Astrocyte of the cerebellum (primary cell): ENCODE measurements around the gene ACOT7.

Source experiments
- DNase-seq: peaks from one replicate; pipeline ENCODE4 v3.0.0-alpha.2; 2011; ENCODE audit warnings: low read depth
- H3K4me3 ChIP-seq: 2 replicates; pipeline ENCODE4 v1.5.1; 2011; ENCODE audit warnings: mild to moderate bottlenecking, low read depth, low read length, moderate library complexity
- in situ Hi-C: cut with HindIII; loops from 2 replicates; pipeline ENCODE4 v1.10.0; 2017; ENCODE audit warnings: low sequenced_read_pairs
- TF ChIP-seq, protein P1 (sequence below): IDR thresholded peaks from 2 replicates; pipeline ENCODE4 v1.5.1; 2012; ENCODE audit warnings: low read length, low read depth, moderate library complexity, mild to moderate bottlenecking; ENCODE audit errors: missing control alignments

ACOT7 gene

DNA sequence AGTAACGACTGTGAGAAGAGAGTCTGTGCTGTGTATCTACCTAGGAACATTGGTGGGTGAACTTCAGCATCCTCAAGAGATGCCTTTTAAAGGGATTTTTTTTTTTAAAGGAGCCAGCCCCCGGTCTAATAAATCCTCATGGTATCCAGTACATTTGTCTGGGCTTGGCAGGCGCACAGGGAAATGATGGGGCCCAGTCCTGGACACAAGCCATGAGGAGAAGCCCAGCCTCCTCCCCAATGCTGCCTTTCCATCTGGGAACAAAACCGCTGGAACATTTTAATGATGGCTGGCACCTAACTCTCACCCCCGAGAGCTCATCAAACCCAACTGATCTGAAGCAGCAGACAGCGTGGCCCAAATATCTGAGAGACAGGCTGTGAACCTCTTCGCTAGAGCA is 64.2 kb downstream of the ACOT7 start:
- no peak overlapping the region for H3K4me3 ChIP-seq
- in situ Hi-C loops, result no loop called here
- no peak for DNase-seq
- TF ChIP-seq, protein P1, sequence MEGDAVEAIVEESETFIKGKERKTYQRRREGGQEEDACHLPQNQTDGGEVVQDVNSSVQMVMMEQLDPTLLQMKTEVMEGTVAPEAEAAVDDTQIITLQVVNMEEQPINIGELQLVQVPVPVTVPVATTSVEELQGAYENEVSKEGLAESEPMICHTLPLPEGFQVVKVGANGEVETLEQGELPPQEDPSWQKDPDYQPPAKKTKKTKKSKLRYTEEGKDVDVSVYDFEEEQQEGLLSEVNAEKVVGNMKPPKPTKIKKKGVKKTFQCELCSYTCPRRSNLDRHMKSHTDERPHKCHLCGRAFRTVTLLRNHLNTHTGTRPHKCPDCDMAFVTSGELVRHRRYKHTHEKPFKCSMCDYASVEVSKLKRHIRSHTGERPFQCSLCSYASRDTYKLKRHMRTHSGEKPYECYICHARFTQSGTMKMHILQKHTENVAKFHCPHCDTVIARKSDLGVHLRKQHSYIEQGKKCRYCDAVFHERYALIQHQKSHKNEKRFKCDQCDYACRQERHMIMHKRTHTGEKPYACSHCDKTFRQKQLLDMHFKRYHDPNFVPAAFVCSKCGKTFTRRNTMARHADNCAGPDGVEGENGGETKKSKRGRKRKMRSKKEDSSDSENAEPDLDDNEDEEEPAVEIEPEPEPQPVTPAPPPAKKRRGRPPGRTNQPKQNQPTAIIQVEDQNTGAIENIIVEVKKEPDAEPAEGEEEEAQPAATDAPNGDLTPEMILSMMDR, result no peak

DNA sequence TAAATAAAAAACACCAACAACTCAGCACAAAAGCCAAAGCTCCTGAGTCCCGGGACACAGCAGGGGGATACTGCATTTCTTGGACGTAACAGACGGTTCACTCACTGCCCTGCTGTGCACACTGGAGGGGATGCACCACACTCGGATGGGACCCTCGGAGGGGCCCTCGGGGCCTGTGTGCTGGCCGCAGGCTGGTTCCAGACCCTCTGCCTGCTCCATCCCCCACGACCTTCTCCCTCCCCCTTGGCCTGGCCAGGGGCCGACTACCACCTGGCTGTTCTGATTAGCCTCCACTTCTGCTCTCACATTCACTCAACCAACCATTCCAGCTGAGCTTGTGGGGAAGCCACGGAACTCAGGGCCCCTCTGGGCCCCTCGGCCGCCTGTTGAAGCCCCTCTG is 64.9 kb downstream of the ACOT7 start:
- in situ Hi-C loops, result no loop called here
- no peak for DNase-seq
- no peak overlapping the region for H3K4me3 ChIP-seq
- TF ChIP-seq, protein P1, result no peak

DNA sequence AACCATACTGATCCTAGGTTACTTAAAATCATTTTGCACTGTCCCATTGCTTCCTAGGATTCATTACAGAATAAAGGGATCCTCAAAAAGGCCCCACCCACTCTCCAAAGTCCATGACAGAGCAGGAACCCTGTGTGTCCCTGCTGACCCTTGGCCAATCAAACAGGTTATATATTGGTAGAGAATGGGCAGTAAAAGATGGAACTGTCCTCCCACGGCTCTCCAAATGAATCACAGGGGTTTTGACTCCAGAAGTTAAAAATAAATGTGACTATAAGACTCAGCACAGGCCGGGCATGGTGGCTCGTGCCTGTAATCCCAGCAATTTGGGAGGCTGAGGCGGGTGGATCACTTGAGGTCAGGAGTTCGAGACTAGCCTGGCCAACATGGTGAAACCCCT is 65.5 kb downstream of the ACOT7 start:
- no peak overlapping the region for H3K4me3 ChIP-seq
- no peak for DNase-seq
- TF ChIP-seq, protein P1, result no peak
- in situ Hi-C loops, result no loop called here

DNA sequence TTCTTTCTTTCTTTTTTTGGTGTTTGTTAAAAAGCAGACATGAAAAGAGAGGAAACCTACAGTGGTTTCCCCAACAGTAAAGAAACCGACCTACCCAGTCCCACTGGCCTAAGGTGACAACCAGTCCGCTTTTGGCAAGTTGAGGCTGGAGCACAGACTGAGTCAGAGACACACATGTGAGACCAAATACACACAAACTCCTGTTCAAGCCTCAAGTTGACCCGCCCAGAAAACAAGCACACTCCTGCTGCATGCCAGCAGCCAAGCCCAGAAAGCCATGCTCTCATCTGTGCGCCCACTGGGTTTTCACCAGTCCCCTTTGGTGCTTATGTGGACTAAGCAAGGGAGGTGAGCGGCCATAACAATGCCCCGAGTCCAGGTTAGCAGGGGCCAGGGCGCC is 68.1 kb downstream of the ACOT7 start:
- no peak overlapping the region for H3K4me3 ChIP-seq
- in situ Hi-C loops, result no loop called here
- TF ChIP-seq, protein P1, result no peak
- DNase-seq, result no peak

DNA sequence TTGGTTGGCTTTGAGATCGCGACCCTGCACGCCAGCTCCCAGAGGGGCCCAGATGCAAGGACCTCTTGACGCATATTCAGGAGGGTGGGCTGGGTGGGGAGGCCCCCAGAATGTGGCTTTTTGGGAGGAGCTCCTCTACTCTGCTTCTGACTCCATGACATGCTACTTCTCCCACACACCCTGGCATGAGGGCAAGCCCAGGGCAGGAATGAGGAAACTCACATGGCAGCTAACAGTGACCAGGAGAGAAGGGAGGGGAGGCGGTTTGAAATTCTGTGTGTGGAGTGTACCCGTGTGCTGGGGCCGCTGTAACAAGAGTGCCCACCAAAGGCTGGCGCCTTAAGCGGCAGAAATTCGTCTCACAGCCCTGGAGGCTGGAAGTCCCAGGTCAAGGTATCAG is 71.4 kb downstream of the ACOT7 start:
- in situ Hi-C loops, result no loop called here
- H3K4me3 ChIP-seq, result no peak overlapping the region
- TF ChIP-seq, protein P1, result no peak
- DNase-seq, result no peak

DNA sequence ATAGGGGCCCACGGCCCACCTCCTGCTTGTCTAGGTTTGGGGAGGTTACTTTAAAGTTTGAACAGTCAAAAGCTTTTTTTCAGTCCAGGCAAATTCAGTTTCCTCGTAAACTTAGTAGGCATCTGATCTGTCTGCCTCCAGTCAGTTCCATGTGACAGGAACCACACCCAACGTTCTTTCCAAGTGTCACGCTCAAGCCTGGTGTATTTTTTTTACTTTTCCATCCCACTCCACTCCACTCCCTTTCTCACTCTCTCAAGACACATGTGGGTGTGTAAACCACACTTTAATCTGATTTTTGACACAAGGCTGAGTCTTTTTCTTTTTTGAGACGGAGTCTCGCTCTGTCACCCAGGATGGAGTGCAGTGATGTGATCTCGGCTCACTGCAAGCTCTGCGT is 72.4 kb downstream of the ACOT7 start:
- TF ChIP-seq, protein P1, result no peak
- in situ Hi-C loops, result no loop called here
- no peak for DNase-seq
- no peak overlapping the region for H3K4me3 ChIP-seq

DNA sequence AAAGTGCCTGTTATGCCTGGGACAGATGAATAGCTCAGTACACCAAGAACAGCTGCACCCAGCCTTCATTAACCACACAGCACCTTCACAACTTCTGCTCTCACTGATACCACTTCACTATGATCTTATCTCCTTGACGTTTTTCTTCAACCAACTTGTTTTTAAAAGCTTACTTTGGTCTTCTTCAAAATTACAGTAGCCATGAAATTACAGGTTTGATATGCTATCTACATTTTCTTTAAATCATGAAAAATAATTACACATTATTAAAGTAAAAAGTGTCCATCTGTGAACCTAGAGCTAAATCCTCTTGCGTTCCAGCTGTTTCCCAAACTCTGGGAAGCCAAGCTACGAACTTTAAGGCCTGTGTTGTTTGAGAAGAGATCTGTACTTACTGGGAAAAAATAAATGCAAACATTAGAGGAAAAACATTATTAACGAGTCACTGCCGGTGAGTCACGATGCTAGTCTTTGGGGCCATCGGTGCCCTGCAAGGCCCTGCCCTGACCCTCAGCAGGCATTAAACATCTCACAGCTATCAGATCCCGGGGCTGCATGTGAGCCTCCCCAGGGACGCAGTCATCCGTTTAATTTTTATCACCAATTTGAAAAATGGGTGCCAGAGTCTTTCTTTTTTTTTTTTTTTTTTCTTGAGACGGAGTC is 76.3 kb downstream of the ACOT7 start:
- TF ChIP-seq, protein P1, result no peak
- H3K4me3 ChIP-seq, result no peak overlapping the region
- in situ Hi-C loops, result no loop called here
- no peak for DNase-seq
